GM18867 (cell line): ENCODE measurements around the gene NPBWR2.
"Not testable (repeated sequence)": the region's sequence is repeated elsewhere in the genome, so short reads cannot be mapped to it uniquely, and the experiment has no call there.

Source experiments
- ATAC-seq: cut with Tn5 transposase; IDR thresholded peaks from one replicate; pipeline ENCODE4 v1.9.1; 2021; ENCODE audit warnings: mild to moderate bottlenecking, moderate library complexity; ENCODE audit not compliant: unreplicated experiment

The NPBWR2 gene

DNA sequence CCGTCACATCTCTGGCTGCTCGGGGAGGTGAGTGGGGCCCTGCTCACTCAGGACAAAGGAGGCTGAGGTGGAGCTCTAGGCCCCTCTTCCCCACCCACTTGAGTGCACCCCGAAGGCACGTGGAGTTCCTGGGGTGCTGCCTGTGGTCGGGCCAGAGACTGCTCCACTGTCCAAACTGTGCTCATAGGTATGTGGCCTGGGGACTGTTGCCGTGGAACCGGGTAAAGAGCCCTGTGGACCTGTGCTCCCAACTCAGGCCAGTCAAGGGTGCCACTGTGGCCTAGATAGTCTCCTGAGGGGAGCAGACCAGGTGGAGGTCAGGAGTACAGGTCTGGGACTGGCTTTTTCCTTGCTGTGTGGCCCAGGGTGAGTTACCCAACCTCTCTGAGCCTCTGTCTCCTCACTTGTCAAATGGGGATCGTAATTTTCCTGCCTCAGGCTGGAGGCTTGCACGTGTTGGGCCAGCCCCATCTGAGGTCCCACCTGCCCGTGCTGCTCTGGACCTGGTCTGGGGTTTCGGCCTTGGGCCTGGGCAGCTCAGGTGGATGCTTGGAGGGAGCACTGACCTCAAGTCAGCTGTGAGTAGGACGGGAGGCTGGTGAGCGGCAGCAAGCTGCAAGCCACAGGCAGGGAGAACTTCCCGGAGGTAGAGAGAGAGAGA lies 12.4 kb upstream of the NPBWR2 start:
- no peak for ATAC-seq

DNA sequence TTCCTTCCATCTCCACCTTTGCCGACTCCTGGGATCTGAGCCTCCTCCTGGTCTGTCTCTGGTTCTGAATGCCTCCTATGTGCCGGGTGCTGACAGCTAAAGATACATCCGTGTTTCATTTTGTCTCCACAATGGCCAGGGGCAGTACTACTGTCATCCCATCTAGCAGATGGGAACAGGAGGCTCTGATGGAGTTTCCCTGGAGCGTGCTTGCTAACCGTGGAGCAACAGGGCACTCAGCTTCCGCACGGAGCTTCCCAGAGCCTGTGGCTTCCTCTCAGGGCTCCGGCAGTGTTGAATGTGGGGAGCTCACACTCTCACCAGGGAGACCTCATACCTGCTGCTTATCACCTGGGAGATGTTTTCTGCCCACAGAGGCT lies 11.9 kb upstream of the NPBWR2 start:
- ATAC-seq, result no peak

DNA sequence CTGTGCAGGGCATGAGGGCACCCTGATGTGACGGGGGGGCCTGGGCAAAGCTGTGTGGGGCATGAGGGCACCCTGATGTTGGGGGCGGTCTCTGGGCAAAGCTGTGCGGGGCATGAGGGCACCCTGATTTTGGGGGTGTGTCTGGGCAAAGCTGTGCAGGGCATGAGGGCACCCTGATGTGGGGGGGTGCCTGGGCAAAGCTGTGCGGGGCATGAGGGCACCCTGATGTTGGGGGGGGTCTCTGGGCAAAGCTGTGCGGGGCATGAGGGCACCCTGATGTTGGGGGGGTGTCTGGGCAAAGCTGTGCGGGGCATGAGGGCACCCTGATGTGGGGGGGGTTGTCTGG lies 10.0 kb upstream of the NPBWR2 start:
- not testable (repeated sequence) for ATAC-seq

DNA sequence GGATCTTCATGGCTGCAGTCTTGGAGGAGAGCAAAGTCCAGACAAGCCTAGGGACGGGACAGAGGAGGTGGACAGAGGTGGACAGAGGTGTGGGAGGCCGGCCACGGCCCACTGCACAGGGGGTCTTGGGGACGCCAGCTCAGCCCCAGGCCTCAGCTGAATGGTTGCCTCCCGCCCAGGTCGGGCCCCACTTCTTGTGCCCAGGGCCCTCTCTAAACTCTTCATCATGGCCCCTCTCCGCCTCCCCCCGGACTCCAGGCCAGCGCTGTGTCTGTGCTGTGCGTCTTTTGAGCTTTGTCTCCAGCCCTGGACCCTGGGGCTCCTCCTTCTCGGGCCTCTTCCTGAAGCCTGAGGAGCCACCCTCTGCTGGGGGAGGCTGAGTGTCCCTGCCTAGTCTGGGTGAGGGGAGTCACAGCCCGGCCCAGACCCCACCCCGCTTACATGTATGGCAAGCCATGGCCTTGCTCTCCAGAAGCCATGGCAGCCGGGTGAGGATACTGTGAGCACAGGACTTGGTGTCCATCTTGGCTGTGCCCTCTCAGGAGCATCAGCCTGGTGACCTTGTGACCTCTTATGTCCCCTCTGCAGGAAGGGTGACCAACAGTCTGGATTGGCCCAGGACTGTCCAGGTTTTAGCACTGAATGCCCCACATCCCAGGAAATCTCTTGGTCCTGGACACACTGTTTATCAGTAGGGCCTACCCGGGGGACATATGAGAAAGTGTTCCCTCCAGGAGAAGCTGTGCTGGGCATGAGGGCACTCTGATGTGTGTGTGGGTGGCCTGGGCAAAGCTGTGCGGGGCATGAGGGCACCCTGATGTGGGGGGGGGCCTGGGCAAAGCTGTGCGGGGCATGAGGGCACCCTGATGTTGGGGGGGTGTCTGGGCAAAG lies 9.4 kb upstream of the NPBWR2 start:
- no peak for ATAC-seq

DNA sequence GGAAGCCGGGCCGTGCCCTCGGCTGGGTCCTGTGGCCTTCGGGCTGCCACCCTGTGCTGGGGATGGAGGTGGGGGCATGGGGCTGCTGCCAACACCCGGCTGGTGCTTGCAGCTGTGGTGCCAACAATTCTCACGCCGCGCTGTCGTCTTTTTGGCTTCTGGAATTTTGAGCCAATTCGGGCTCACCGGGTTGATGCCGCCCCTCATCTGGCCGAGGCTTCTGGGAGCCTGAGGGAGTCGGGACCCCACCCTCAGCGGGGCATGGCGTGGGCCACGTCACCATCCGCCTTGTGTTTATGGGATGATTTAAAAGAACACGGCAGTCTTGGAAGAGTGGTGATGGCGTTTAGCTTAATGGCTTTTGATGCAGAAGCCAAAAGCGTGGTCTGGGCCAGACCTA lies 8.7 kb upstream of the NPBWR2 start:
- ATAC-seq, result no peak

DNA sequence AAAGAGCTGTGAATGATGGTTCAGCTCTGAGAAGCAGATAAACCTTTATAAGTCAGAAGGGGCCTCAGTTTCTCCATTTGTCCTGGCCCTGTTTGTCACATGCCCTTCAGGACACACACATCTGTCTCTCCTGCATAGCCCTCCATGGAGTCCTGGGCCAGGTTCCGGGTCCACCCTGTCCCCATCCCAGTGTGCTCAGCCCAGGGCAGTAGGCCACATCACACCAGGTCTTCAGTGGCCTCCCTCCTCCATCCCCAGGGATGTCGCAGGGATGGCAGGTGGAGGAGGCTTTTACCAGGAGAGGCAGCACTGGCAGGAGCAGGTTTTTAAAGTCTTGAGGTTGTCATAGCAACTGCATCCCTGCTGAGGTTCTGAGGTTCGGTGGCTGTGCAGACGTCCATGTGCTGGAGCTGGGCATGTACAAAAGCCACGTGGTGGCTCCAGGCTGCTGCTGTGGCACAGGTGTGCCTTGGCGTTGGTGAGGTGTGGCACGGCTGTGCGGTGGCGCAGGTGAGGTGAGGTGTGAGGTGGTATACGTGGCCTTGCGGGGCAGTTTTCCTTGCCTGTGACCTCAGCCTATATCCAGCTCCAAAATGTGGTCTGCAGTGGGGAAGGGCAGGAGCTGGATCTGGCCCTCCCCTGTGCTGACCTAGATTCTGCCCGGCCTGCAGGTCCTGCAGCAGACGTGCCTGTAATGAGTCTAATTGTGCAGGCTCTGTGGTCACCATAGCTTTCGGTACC lies 8.0 kb upstream of the NPBWR2 start:
- no peak for ATAC-seq

DNA sequence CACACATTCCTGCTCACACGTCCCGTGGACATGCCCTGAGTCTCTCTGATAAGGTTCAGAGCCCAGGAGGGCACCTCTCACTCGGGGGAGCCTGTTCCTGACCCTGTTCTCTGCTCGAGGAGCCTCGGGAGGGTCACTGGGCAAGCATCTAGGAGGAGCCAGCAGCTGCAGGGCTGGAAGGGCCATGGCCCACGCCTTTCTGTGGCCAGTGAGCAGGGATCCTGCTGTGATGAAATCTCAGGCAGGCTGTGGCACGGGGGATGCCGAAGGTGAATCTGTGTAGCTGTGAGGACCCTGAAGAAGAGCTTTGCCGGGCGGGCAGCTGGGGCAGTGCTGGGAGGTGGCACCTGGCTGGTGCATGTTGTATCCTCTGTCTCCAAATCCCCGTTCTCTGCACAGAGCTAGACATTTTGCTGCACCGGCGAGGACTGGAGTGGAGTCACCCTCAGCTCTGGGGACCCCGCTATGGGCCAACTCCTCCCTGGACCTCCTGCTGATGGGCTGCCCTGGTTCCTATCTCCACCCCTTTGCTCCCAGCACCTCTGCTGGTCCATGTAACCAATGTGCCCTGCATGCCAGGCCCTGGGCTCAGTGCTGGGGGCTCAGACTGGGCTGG lies 7.1 kb upstream of the NPBWR2 start:
- no peak for ATAC-seq

DNA sequence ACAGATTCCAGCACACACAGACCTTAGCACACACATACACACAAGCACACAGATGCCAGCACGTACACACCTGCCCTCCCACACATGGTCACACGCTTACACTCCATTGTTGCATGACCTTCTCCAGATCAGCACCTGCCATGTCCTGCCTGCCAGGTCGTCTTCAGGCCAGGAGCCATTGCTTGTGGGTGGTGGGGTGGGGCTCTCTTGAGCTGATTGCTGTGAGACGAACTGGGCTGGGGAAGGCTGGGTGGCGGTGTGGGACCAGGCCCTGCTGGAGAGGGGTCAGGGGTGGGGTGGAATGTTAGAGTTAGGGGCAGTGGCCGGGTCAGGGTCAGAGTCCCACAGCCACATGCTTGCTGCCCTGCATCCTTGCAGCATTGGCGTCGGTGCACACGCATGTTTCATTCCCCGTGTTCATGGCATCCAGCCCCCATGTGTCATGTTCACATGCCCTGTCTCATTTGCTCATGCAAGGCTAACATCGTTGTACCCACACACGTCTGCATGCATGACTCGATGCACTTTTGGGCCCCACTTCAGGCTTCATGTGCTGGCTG lies 6.5 kb upstream of the NPBWR2 start:
- no peak for ATAC-seq

DNA sequence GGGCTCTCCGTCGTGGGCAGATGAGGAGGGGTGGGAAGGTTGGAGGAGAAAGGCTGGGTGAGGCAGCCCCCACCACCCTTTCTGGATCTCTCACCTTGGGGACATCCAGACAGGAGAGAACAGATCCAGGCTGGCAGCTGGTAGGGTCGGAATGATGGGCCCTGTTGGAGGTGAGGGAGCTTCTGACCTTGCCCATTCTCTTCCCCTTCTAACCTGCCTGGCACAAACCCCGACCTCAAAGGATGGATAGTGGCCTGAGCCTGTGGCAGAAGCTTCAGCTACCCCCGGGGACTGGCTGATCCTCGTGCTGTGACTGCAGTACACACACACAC lies 6.0 kb upstream of the NPBWR2 start:
- no peak for ATAC-seq

DNA sequence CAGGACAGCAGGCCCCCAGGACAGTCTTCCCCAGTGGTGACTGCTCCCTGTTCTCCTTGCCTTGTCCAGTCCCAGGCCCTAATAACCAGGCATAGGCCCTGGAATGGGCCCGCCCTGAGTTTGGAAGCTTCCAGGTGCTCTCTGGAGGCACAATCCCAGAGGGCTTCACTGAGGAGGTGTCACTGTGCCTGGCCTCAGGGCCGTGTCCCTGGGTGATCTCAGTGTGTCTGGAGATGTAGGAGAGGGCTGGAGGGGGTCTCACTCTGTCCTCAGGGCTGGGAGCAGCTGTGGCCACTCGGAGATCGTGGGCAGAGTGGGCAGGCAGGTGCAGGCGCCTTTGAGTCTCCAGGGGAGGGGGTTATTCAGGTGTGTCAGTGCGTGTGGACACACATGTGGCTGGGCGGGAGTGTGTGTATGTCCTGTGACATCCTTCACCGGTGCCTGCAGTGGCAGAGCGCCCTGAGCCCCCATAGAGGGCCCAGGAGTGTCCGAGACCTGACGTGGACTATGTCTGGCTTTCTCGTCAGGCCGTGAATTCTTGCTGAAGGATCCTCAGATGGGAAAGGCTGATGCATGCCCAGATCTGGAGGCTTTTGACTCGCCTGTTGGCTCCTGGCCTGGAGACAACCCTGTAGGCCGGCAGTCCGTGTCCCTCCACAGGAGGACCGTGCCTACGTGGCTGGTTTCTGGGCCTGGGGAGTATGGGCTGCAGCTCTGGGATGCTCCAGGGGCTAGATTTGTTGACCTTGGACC lies 5.5 kb upstream of the NPBWR2 start:
- no peak for ATAC-seq

DNA sequence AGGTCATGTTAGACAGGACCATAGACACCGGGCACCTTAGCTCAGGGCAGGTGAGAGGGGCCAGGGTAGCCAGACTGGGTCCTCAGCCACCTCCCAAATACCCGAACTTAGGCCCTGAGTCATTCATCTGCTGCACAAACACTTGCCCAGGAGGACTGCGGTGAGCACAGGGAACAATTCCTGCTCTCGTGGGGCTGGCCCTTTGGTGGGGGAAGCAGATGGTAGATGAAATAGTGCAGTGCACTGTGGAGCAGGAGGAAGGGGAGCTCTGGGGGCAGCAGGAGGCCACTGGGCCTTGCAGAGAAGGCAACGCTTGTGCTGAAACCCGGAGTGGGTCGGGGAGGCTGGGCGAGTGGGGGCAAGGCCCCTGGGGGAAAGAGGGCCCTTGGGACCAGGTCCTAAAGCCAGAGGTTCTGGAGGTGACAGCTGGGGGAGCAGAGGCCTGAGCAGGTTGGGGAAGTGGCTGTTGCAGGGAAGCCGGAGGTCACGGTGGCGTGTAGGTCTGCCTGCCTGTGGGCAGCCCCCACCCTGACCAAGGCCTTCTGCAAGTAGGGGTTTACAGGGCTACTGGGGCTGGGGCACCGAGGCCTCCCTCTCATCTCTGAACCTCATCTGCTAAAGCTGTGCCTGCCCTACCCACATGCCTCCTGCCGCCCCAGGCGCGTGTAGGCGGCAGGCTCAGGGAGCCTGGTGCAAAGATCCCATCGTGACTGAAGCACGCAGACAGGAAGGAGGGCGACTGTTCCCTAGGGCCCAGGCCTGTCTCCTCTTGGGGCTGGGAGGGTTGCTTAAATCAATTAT lies 4.7 kb upstream of the NPBWR2 start:
- no peak for ATAC-seq

DNA sequence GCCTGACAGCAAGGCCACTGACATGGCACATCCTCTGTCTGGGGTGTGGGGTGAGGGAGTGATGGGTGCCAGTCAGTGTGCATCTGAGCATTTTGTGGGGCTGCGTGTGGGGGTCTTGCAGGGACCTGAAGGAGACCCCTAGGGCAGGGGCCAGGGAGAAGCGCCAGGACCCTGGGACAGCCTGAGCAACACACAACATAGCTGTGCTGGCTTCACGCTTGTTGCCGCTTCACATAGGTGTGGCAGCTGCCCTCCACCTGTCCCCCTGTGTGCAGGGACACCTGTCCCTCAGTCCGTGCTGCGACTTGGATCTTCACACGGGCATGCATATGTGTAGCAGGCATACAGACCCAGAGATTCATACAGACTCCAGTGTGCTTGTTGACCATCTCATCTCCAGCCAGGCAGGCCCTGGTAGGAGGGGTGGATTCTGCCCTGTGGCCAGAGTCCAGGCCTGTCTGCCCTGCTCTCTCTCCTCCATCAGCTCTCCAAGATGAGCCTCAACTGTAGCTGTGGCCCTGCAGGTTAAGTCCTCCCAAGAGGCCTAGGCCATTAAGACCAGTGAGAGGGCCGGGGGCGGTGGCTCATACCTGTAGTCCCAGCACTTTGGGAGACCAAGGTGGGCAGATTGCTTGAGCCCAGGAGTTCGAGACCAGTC lies 3.2 kb upstream of the NPBWR2 start:
- ATAC-seq, result no peak

DNA sequence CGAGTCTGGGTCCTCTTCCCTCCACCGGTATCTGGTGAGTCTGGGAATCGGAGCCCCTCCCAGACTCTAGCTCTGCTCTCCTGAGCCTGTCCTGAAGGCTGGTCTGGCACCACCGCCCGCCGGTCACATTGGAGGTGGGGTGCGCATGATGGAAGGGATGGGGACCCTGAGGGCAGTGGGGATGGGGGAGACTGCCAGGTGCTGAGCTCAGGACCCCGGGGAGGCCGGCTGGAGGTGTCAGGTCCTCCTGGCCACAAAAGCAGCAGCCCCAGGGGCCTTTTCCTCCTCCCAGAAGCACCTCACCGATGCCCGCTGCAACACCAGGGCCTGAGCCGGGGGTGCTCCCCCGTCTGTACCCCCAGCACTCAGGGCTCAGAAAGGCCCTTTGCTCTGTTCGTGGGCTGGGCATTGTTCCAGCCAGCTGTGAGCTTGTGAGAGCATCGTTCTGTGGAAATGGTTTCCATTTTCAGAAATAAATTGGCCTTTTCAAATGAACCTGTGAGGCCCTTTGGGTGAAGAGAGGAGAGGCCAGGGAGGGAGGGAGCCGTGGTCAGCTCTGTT lies 2.5 kb upstream of the NPBWR2 start:
- no peak for ATAC-seq

DNA sequence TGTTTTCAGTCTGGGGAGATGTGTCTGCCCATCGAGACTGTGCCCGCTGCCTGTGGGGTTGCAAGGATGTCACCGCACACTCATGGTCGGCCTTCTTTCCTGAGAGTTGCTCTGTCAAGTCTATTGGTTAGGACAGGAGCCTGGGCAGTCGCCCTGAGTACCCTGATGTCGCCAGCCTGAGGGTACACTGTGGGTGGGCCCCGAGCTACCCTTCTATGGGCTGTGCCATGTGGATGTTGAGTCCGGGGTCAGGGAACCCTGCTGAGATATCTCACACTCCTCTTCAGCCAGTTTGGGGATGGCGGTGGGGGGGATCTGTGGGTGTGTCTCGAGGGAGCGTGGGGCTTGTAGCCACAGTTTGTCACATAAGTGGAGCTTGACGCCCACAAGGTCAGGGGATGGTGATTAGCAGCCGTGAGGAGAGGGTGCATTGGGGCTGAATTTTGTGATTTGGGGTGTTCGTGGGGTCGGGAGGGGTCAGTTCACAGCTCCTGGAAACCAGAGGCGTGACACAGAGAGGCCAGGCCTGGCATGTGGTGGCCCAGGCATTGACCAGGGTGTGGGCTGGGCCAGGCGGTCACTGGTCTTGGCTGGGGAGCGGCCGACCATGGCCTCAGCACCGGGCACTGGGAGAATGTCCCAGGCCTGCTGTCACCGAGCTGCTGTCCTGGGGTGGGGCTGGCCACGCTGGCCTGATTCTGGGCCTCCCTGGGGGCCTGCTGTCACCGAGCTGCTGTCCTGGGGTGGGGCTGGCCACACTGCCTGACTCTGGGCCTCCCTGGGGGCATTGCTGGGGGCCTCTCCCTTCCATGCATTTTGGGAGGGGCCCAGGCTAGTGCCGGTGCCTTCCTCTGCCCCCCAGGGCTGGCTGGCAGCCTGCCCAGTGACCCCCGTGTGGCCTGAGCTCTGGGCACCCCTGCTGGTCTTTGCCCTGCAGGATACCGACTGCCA lies 1.6 kb upstream of the NPBWR2 start:
- no peak for ATAC-seq

DNA sequence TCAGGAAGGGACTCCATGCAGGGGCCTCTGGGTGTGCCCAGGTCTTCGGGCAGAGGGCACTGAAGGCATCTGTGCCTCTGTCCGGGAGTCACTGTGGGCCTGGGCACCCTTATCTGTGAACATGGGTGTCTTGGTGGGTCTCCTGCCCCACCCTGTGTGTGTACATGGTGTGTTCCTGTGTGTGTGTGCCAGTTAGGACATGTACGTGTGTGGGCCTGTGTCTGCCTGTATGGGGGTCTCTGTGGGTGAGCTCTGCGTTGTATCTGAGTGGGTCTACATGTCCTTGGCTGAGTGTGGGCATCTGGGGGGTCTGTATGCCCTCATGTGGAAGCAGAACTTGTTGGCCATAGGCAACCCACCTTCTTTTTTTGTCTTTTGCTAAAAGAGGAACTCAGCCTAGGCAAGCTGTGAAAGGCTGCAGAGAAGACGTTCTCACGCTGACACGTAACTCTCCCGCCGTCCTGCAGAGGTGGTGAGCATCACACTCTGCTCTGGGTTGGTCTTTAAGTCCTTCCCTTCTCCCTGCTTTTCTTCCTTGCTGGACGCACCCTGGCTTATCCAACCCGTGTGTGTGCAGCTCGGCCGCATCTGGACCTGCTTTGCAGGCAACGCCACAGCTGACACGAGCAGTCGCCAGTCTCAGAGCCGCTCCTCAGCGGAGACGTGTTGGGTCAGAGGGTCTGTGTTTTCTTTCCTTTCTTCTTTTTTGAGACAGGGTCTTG lies 532 bp upstream of the NPBWR2 start:
- no peak for ATAC-seq

DNA sequence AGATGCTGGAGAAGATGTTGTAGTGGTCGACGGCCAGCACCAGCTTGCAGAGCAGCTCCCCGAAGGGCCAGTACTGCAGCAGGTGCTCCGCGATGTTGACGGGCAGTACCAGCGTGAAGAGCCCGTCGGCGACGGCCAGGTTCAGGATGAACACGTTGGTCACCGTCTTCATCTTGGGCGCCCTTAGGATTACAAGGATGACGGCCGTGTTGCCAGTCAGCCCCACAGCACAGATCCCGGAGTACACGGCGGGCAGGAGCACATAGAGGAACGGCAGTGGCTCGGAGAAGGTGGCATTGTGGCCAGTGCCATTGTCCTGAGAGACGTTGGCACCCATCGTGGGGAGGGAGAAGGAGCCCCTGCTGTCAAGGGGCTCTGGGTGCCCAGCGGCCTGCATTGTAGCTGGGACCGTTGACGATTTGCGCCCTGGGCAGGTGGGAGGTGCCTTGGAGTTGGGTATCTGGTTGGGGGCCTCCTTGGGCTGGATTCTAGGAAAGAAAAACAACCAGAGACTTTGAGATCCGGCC lies 867 bp downstream of the NPBWR2 start:
- ATAC-seq, result no peak

DNA sequence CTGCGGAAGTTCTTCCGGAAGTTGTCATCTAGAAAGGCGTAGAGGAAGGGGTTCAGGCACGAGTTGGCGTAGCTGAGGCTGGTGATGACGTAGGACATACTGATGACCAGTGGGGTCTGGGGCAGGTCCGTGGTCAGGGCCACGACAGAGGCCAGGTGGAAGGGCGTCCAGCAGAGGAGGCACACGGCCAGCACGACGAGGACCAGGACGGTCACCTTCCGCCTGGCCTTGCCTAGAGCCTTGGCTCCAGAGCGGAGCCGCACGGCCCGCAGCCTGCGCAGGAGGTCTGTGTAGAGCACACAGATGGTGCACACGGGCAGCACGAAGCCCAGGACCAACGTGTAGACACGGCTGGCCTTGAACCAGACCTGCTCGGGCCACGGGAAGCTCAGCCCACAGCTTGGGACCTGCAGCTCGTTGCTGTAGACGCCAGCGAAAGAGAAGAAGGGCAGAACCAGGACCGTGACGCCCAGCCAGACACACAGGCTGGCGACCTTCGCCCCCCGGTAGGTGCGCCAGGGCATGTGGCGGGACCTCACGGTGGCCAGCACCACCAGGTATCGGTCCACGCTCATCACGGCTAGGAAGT lies 1.4 kb downstream of the NPBWR2 start:
- no peak for ATAC-seq
